HG02571 (cell line): ENCODE measurements around the gene KCNK5.
A peak's percentile ranks its signal among the peaks of the same experiment; 100 is the strongest.

ENCODE experiments used
- ATAC-seq: cut with Tn5 transposase; IDR thresholded peaks from one replicate; pipeline ENCODE4 v1.9.1; 2021; ENCODE audit warnings: mild to moderate bottlenecking, moderate library complexity; ENCODE audit not compliant: unreplicated experiment

KCNK5 gene

GRCh38 chr6:39228992-39229767 lies at the start of gene KCNK5:
Gene KCNK5 (minus strand): TSS chr6:39229475. CDS start chr6:39229111, 364 bp downstream.
- peak; percentile 62 for ATAC-seq

GRCh38 chr6:39276379-39276995 lies 47.2 kb upstream of the KCNK5 start:
- ATAC-seq = no peak

GRCh38 chr6:39274903-39275302 lies 45.6 kb upstream of the KCNK5 start:
- ATAC-seq = no peak

GRCh38 chr6:39274471-39274870 lies 45.2 kb upstream of the KCNK5 start:
- no peak for ATAC-seq

- ATAC-seq = no peak
Measured at GRCh38 chr6:39273406-39273821, 44.1 kb upstream of the KCNK5 start.

- no peak for ATAC-seq
Measured at GRCh38 chr6:39269961-39270360, 40.7 kb upstream of the KCNK5 start.

- ATAC-seq = no peak
Measured at GRCh38 chr6:39268721-39269120, 39.4 kb upstream of the KCNK5 start.

GRCh38 chr6:39268171-39268570 lies 38.9 kb upstream of the KCNK5 start:
- no peak for ATAC-seq

GRCh38 chr6:39266782-39267355 lies 37.6 kb upstream of the KCNK5 start:
- no peak for ATAC-seq

- ATAC-seq = no peak
Measured at GRCh38 chr6:39266375-39266774, 37.1 kb upstream of the KCNK5 start.

- no peak for ATAC-seq
Measured at GRCh38 chr6:39263303-39264037, 34.2 kb upstream of the KCNK5 start.

- ATAC-seq = no peak
Measured at GRCh38 chr6:39261751-39262150, 32.5 kb upstream of the KCNK5 start.

GRCh38 chr6:39260953-39261352 lies 31.7 kb upstream of the KCNK5 start:
- no peak for ATAC-seq

- no peak for ATAC-seq
Measured at GRCh38 chr6:39260456-39260855, 31.2 kb upstream of the KCNK5 start.

- no peak for ATAC-seq
Measured at GRCh38 chr6:39256294-39256940, 27.1 kb upstream of the KCNK5 start.

GRCh38 chr6:39254999-39255535 lies 25.8 kb upstream of the KCNK5 start:
- ATAC-seq = no peak

GRCh38 chr6:39251406-39251805 lies 22.1 kb upstream of the KCNK5 start:
- no peak for ATAC-seq

GRCh38 chr6:39250507-39250906 lies 21.2 kb upstream of the KCNK5 start:
- ATAC-seq = no peak

- no peak for ATAC-seq
Measured at GRCh38 chr6:39249278-39249677, 20.0 kb upstream of the KCNK5 start.

- no peak for ATAC-seq
Measured at GRCh38 chr6:39247667-39248194, 18.5 kb upstream of the KCNK5 start.
